ENCODE results near the gene USP7. TPM values are rescaled to one million over a fixed set of nuclear protein-coding genes. Genes with fewer than 3 reads are reported as not detected.

The USP7 gene
- total RNA-seq: 100 to 1,000 TPM; 126 to 131 TPM

GRCh38 chr16:8963821-8964441 lies at the start of gene USP7:
Gene USP7 (minus strand): TSS chr16:8963906. CDS start chr16:8963285, 621 bp downstream.
- peak; percentile 95 for DNase-seq
- H3K4me3 Mint-ChIP-seq: peak within 1 kb of the TSS; percentile 94 to 95
- peaks cover 42% of the 10 kb centered on the region for H3K4me1 Mint-ChIP-seq (ENCODE audit: low read depth)
- ATAC-seq (replicated peaks in 1 of 2): peak; percentile 93 to 95
- H3K27me3 Mint-ChIP-seq (ENCODE audit: low read depth): no peaks in the 10 kb centered on the region
- H3K27ac Mint-ChIP-seq: peak within 1 kb of the TSS; percentile 56
- H3K9me3 Mint-ChIP-seq: no peaks in the 10 kb centered on the region
- peaks cover 6 to 7% of the 10 kb centered on the region in 2 donors for H3K36me3 Mint-ChIP-seq (ENCODE audit: insufficient read depth in 2 of 2)

- H3K9me3 Mint-ChIP-seq: peaks cover 3 to 4% of the 10 kb centered on the region in 2 donors
- no peak overlapping the region for H3K27ac Mint-ChIP-seq
- peaks cover 5 to 7% of the 10 kb centered on the region in 2 donors for H3K36me3 Mint-ChIP-seq (ENCODE audit: insufficient read depth in 2 of 2)
- peaks cover 5% of the 10 kb centered on the region for H3K4me1 Mint-ChIP-seq (ENCODE audit: low read depth)
- peaks cover 7% of the 10 kb centered on the region for H3K27me3 Mint-ChIP-seq (ENCODE audit: low read depth)
- ATAC-seq (replicated peaks in 1 of 2) (no peak), DNase-seq (no peak)
- no peak overlapping the region for H3K4me3 Mint-ChIP-seq
Observed at GRCh38 chr16:9013508-9013864, 49.8 kb upstream of the USP7 start.

- Mint-ChIP-seq H3K4me3 (no peak overlapping the region), H3K36me3 (ENCODE audit: insufficient read depth in 2 of 2) (peaks cover 5 to 7% of the 10 kb centered on the region in 2 donors), H3K27ac (no peak overlapping the region), H3K27me3 (ENCODE audit: low read depth) (peaks cover 7% of the 10 kb centered on the region), H3K4me1 (ENCODE audit: low read depth) (peaks cover 7% of the 10 kb centered on the region), H3K9me3 (peaks cover 3 to 4% of the 10 kb centered on the region in 2 donors)
- ATAC-seq (replicated peaks in 1 of 2) (no peak), DNase-seq (no peak)
Observed at GRCh38 chr16:9012848-9013507, 49.3 kb upstream of the USP7 start.

GRCh38 chr16:9012330-9012729 lies 48.6 kb upstream of the USP7 start:
- peaks cover 3 to 4% of the 10 kb centered on the region in 2 donors for H3K9me3 Mint-ChIP-seq
- DNase-seq (no peak), ATAC-seq (replicated peaks in 1 of 2) (no peak)
- H3K27ac Mint-ChIP-seq: no peak overlapping the region
- peaks cover 5 to 7% of the 10 kb centered on the region in 2 donors for H3K36me3 Mint-ChIP-seq (ENCODE audit: insufficient read depth in 2 of 2)
- no peak overlapping the region for H3K4me3 Mint-ChIP-seq
- H3K27me3 Mint-ChIP-seq (ENCODE audit: low read depth): peaks cover 7% of the 10 kb centered on the region
- H3K4me1 Mint-ChIP-seq (ENCODE audit: low read depth): peaks cover 7% of the 10 kb centered on the region

- H3K27ac Mint-ChIP-seq: no peak overlapping the region
- H3K4me1 Mint-ChIP-seq (ENCODE audit: low read depth): peaks cover 7% of the 10 kb centered on the region
- H3K27me3 Mint-ChIP-seq (ENCODE audit: low read depth): peaks cover 7% of the 10 kb centered on the region
- peak overlapping the region; percentile 1 to 39 for H3K4me3 Mint-ChIP-seq
- peaks cover 0 to 1% of the 10 kb centered on the region in 2 donors for H3K36me3 Mint-ChIP-seq (ENCODE audit: insufficient read depth in 2 of 2)
- H3K9me3 Mint-ChIP-seq: no peaks in the 10 kb centered on the region
- DNase-seq (peak; percentile 79), ATAC-seq (replicated peaks in 1 of 2) (peak; percentile 97)
Observed at GRCh38 chr16:9008601-9009260, 45.0 kb upstream of the USP7 start.

- H3K4me1 Mint-ChIP-seq (ENCODE audit: low read depth): peaks cover 7% of the 10 kb centered on the region
- ATAC-seq (replicated peaks in 1 of 2) (no peak), DNase-seq (no peak)
- peaks cover 7% of the 10 kb centered on the region for H3K27me3 Mint-ChIP-seq (ENCODE audit: low read depth)
- no peak overlapping the region for H3K27ac Mint-ChIP-seq
- no peak overlapping the region for H3K4me3 Mint-ChIP-seq
- H3K36me3 Mint-ChIP-seq (ENCODE audit: insufficient read depth in 2 of 2): no peaks in the 10 kb centered on the region
- no peaks in the 10 kb centered on the region for H3K9me3 Mint-ChIP-seq
Observed at GRCh38 chr16:9007177-9007794, 43.6 kb upstream of the USP7 start.

GRCh38 chr16:9004183-9004582 lies 40.5 kb upstream of the USP7 start:
- ATAC-seq (replicated peaks in 1 of 2): no peak
- H3K36me3 Mint-ChIP-seq (ENCODE audit: insufficient read depth in 2 of 2): no peaks in the 10 kb centered on the region
- peaks cover 7% of the 10 kb centered on the region for H3K4me1 Mint-ChIP-seq (ENCODE audit: low read depth)
- no peak overlapping the region for H3K27ac Mint-ChIP-seq
- no peaks in the 10 kb centered on the region for H3K9me3 Mint-ChIP-seq
- DNase-seq: no peak
- no peaks in the 10 kb centered on the region for H3K27me3 Mint-ChIP-seq (ENCODE audit: low read depth)
- H3K4me3 Mint-ChIP-seq: no peak overlapping the region

GRCh38 chr16:9003763-9004162 lies 40.1 kb upstream of the USP7 start:
- H3K27ac Mint-ChIP-seq: no peak overlapping the region
- no peak for ATAC-seq (replicated peaks in 1 of 2)
- H3K27me3 Mint-ChIP-seq (ENCODE audit: low read depth): no peaks in the 10 kb centered on the region

GRCh38 chr16:9003322-9003721 lies 39.6 kb upstream of the USP7 start:
- Mint-ChIP-seq H3K9me3 (no peaks in the 10 kb centered on the region), H3K27ac (no peak overlapping the region), H3K27me3 (ENCODE audit: low read depth) (no peaks in the 10 kb centered on the region), H3K4me3 (no peak overlapping the region), H3K4me1 (ENCODE audit: low read depth) (peaks cover under 1% of the 10 kb centered on the region), H3K36me3 (ENCODE audit: insufficient read depth in 2 of 2) (no peaks in the 10 kb centered on the region)
- no peak for ATAC-seq (replicated peaks in 1 of 2)
- no peak for DNase-seq

More at GRCh38 chr16:9003763-9004162, 40.1 kb upstream of the USP7 start:
- no peaks in the 10 kb centered on the region for H3K9me3 Mint-ChIP-seq
- peaks cover 5% of the 10 kb centered on the region for H3K4me1 Mint-ChIP-seq (ENCODE audit: low read depth)
- no peak for DNase-seq
- H3K36me3 Mint-ChIP-seq (ENCODE audit: insufficient read depth in 2 of 2): no peaks in the 10 kb centered on the region
- no peak overlapping the region for H3K4me3 Mint-ChIP-seq

GRCh38 chr16:9002042-9002441 lies 38.3 kb upstream of the USP7 start:
- DNase-seq: no peak
- Mint-ChIP-seq H3K9me3 (no peaks in the 10 kb centered on the region), H3K36me3 (ENCODE audit: insufficient read depth in 2 of 2) (no peaks in the 10 kb centered on the region)

GRCh38 chr16:9000664-9001063 lies 37.0 kb upstream of the USP7 start:
- Mint-ChIP-seq H3K4me3 (no peak overlapping the region), H3K27ac (no peak overlapping the region), H3K4me1 (ENCODE audit: low read depth) (no peaks in the 10 kb centered on the region), H3K9me3 (no peaks in the 10 kb centered on the region), H3K27me3 (ENCODE audit: low read depth) (no peaks in the 10 kb centered on the region), H3K36me3 (ENCODE audit: insufficient read depth in 2 of 2) (no peaks in the 10 kb centered on the region)
- DNase-seq (no peak), ATAC-seq (replicated peaks in 1 of 2) (no peak)

More at GRCh38 chr16:9002042-9002441, 38.3 kb upstream of the USP7 start:
- no peaks in the 10 kb centered on the region for H3K4me1 Mint-ChIP-seq (ENCODE audit: low read depth)
- H3K4me3 Mint-ChIP-seq: no peak overlapping the region
- ATAC-seq (replicated peaks in 1 of 2): no peak
- no peaks in the 10 kb centered on the region for H3K27me3 Mint-ChIP-seq (ENCODE audit: low read depth)
- no peak overlapping the region for H3K27ac Mint-ChIP-seq

GRCh38 chr16:8999800-9000199 lies 36.1 kb upstream of the USP7 start:
- no peaks in the 10 kb centered on the region for H3K4me1 Mint-ChIP-seq (ENCODE audit: low read depth)
- H3K36me3 Mint-ChIP-seq (ENCODE audit: insufficient read depth in 2 of 2): no peaks in the 10 kb centered on the region
- no peak overlapping the region for H3K27ac Mint-ChIP-seq
- ATAC-seq (replicated peaks in 1 of 2): no peak
- H3K4me3 Mint-ChIP-seq: no peak overlapping the region
- H3K27me3 Mint-ChIP-seq (ENCODE audit: low read depth): no peaks in the 10 kb centered on the region
- no peaks in the 10 kb centered on the region for H3K9me3 Mint-ChIP-seq
- DNase-seq: no peak

GRCh38 chr16:8998108-8998507 lies 34.4 kb upstream of the USP7 start:
- H3K27ac Mint-ChIP-seq: no peak overlapping the region
- no peaks in the 10 kb centered on the region for H3K4me1 Mint-ChIP-seq (ENCODE audit: low read depth)
- DNase-seq (no peak), ATAC-seq (replicated peaks in 1 of 2) (no peak)
- H3K27me3 Mint-ChIP-seq (ENCODE audit: low read depth): no peaks in the 10 kb centered on the region
- H3K36me3 Mint-ChIP-seq (ENCODE audit: insufficient read depth in 2 of 2): no peaks in the 10 kb centered on the region
- H3K4me3 Mint-ChIP-seq: no peak overlapping the region
- no peaks in the 10 kb centered on the region for H3K9me3 Mint-ChIP-seq

Data from activated T-cell treated with anti-CD3 and anti-CD28 coated beads, Interleukin-2, amount 50 U/mL, for 72 hours (primary cell).